ENCODE measurements around the gene OR52K1. TPM values are rescaled to one million over a fixed set of nuclear protein-coding genes. Genes with fewer than 3 reads are reported as not detected.

The OR52K1 gene
- total and polyA plus RNA-seq, 2 donors (not counting 1 experiment from before 2014, with no cell fraction given), result not detected

- no peak for DNase-seq (ENCODE audit: low read depth in 2 of 2)
- TF ChIP-seq CTCF (conservative IDR thresholded peaks at IDR 0.05 in 1 of 2, IDR thresholded peaks at IDR 0.05 in 1 of 2; ENCODE audit: low read depth in 1 of 2, low read length in 2 of 2) (no peak), EZH2 (IDR thresholded peaks at IDR 0.05; ENCODE audit: low read length, missing control alignments) (no peak)
- no peak overlapping the region for H3K9ac ChIP-seq (ENCODE audit: insufficient read depth, low read length)
These were observed 31.8 kb downstream of the OR52K1 start for GRCh38 chr11:4514196-4514595.

DNA sequence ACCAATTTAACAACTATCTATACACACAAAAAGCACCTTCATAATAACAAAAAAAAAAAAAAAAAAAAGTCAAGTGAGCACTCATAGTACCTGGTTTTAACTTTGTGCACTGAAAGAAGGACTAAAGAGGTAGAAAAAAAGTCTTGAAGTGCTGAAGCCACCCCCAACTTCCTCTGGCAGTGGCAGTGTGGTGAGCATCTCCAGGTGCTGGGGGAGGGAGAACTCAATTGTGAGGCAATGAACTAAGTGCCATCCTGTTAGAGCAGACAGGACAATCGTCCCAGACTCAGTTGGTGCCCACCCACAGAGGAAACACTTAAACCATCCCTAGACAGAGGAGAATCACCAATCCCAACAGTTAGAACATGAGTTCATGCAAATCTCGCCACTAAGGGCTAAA is 39.9 kb downstream of the OR52K1 start:
- no peaks in the 10 kb centered on the region for H3K9me3 ChIP-seq (ENCODE audit: control insufficient read depth, insufficient read depth, low read depth, low read length)
- TF ChIP-seq CTCF (conservative IDR thresholded peaks at IDR 0.05 in 1 of 2, IDR thresholded peaks at IDR 0.05 in 1 of 2; ENCODE audit: low read depth in 1 of 2, low read length in 2 of 2), result no peak
- TF ChIP-seq EZH2 (IDR thresholded peaks at IDR 0.05; ENCODE audit: low read length, missing control alignments), result no peak

More at GRCh38 chr11:4514196-4514595, 31.8 kb downstream of the OR52K1 start:
- Histone ChIP-seq H3K4me2 (ENCODE audit: extremely low read depth, insufficient read depth, low read length) (no peak overlapping the region), H3K36me3 (ENCODE audit: control insufficient read depth, insufficient read depth, low read length) (no peaks in the 10 kb centered on the region), H3K27me3 (ENCODE audit: control insufficient read depth, insufficient read depth, low read length) (no peaks in the 10 kb centered on the region), H3K27ac (ENCODE audit: insufficient read depth, low read length) (no peak overlapping the region), H3K79me2 (ENCODE audit: control insufficient read depth, insufficient read depth, low read length) (no peaks in the 10 kb centered on the region), H3K4me3 (replicated peaks in 1 of 4; ENCODE audit: control extremely low read depth in 1 of 4, insufficient read depth in 1 of 4, low read depth in 3 of 4, low read length in 4 of 4) (no peak overlapping the region), H3K9me3 (ENCODE audit: control insufficient read depth, insufficient read depth, low read depth, low read length) (no peaks in the 10 kb centered on the region), H4K20me1 (ENCODE audit: control insufficient read depth, extremely low read depth, insufficient read depth, low read length) (no peaks in the 10 kb centered on the region), H3K4me1 (ENCODE audit: control insufficient read depth, extremely low read depth, insufficient read depth, low read length) (no peaks in the 10 kb centered on the region), H2AFZ (ENCODE audit: low read length) (no peak overlapping the region)

GRCh38 chr11:4522752-4523151 is 40.3 kb downstream of the OR52K1 start:
- TF ChIP-seq EZH2 (IDR thresholded peaks at IDR 0.05; ENCODE audit: low read length, missing control alignments), result no peak
- TF ChIP-seq CTCF (conservative IDR thresholded peaks at IDR 0.05 in 1 of 2, IDR thresholded peaks at IDR 0.05 in 1 of 2; ENCODE audit: low read depth in 1 of 2, low read length in 2 of 2), result no peak
- H3K4me3 ChIP-seq (replicated peaks in 1 of 4; ENCODE audit: control extremely low read depth in 1 of 4, insufficient read depth in 1 of 4, low read depth in 3 of 4, low read length in 4 of 4), result no peak overlapping the region
- H3K36me3 ChIP-seq (ENCODE audit: control insufficient read depth, insufficient read depth, low read length), result no peaks in the 10 kb centered on the region
- H2AFZ ChIP-seq (ENCODE audit: low read length), result no peak overlapping the region
- no peak overlapping the region for H3K4me2 ChIP-seq (ENCODE audit: extremely low read depth, insufficient read depth, low read length)
- no peak for DNase-seq (ENCODE audit: low read depth in 2 of 2)
- no peaks in the 10 kb centered on the region for H3K79me2 ChIP-seq (ENCODE audit: control insufficient read depth, insufficient read depth, low read length)
- H3K27ac ChIP-seq (ENCODE audit: insufficient read depth, low read length), result no peak overlapping the region
- no peaks in the 10 kb centered on the region for H3K9me3 ChIP-seq (ENCODE audit: control insufficient read depth, insufficient read depth, low read depth, low read length)
- no peak overlapping the region for H3K9ac ChIP-seq (ENCODE audit: insufficient read depth, low read length)
- H4K20me1 ChIP-seq (ENCODE audit: control insufficient read depth, extremely low read depth, insufficient read depth, low read length), result no peaks in the 10 kb centered on the region
- no peaks in the 10 kb centered on the region for H3K4me1 ChIP-seq (ENCODE audit: control insufficient read depth, extremely low read depth, insufficient read depth, low read length)
- no peaks in the 10 kb centered on the region for H3K27me3 ChIP-seq (ENCODE audit: control insufficient read depth, insufficient read depth, low read length)

More for the DNA sequence above, 39.9 kb downstream of the OR52K1 start:
- DNase-seq (ENCODE audit: low read depth in 2 of 2), result no peak
- no peaks in the 10 kb centered on the region for H3K27me3 ChIP-seq (ENCODE audit: control insufficient read depth, insufficient read depth, low read length)
- no peak overlapping the region for H2AFZ ChIP-seq (ENCODE audit: low read length)
- H3K79me2 ChIP-seq (ENCODE audit: control insufficient read depth, insufficient read depth, low read length), result no peaks in the 10 kb centered on the region
- H3K9ac ChIP-seq (ENCODE audit: insufficient read depth, low read length), result no peak overlapping the region
- no peak overlapping the region for H3K4me3 ChIP-seq (replicated peaks in 1 of 4; ENCODE audit: control extremely low read depth in 1 of 4, insufficient read depth in 1 of 4, low read depth in 3 of 4, low read length in 4 of 4)
- H4K20me1 ChIP-seq (ENCODE audit: control insufficient read depth, extremely low read depth, insufficient read depth, low read length), result no peaks in the 10 kb centered on the region
- no peaks in the 10 kb centered on the region for H3K4me1 ChIP-seq (ENCODE audit: control insufficient read depth, extremely low read depth, insufficient read depth, low read length)
- H3K4me2 ChIP-seq (ENCODE audit: extremely low read depth, insufficient read depth, low read length), result no peak overlapping the region
- H3K27ac ChIP-seq (ENCODE audit: insufficient read depth, low read length), result no peak overlapping the region
- H3K36me3 ChIP-seq (ENCODE audit: control insufficient read depth, insufficient read depth, low read length), result no peaks in the 10 kb centered on the region
